GM12878 (cell line): ENCODE measurements around the gene ELAPOR2. TPM values are rescaled to one million over a fixed set of nuclear protein-coding genes. Genes with fewer than 3 reads are reported as not detected.

Experiments
- ATAC-seq: fragments of 200-7000 bp; cut with Tn5 transposase; 3 replicates; pipeline ENCODE4 v1.9.1; 2020; ENCODE audit warnings: mild to moderate bottlenecking, moderate library complexity
- BruUV-seq: library from RNA; stranded (reverse); fragments of 400-500 nt; replicated peaks from 2 replicates; lab custom pipeline; 2021; lab: Mats Ljungman, UMichigan
- CTCF ChIA-PET: fragments of 300-600 bp; sonication (Branson Sonifier 250); formaldehyde crosslinking; extraction: SDS; loops from one replicate; lab custom pipeline; 2021; ENCODE audit warnings: inconsistent platforms; lab: Yijun Ruan, JAX
- POLR2A ChIA-PET: fragments of 350-600 bp; formaldehyde crosslinking; extraction: SDS; loops from one replicate; lab custom pipeline; 2021; ENCODE audit warnings: inconsistent platforms; lab: Charles Lee
- RAD21 ChIA-PET: fragments of 300-600 bp; sonication (Branson Sonifier 250); formaldehyde crosslinking; loops from one replicate; lab custom pipeline; 2023; ENCODE audit warnings: antibody characterized with exemption; ENCODE audit not compliant: unreplicated experiment; lab: Charles Lee
- SMC1A ChIA-PET: fragments of 300-600 bp; sonication (Branson Sonifier 250); formaldehyde crosslinking; loops from one replicate; lab custom pipeline; 2023; ENCODE audit not compliant: unreplicated experiment, uncharacterized antibody; lab: Charles Lee
- DNase-seq: peaks from one replicate; pipeline ENCODE4 v3.0.0-alpha.2; 2011; ENCODE audit warnings: low read depth, low spot score
- FAIRE-seq: peaks from 3 replicates; lab custom pipeline; 2011; peaks lifted over from hg19 to GRCh38; lab: Jason Lieb, UNC
- H2AFZ ChIP-seq: 2 replicates; pipeline ENCODE4 v1.6.0; 2011; ENCODE audit warnings: low read depth, low read length, control low read depth; ENCODE audit not compliant: control insufficient read depth
- H3K27ac ChIP-seq: 2 replicates; pipeline ENCODE4 v1.5.1; 2011; ENCODE audit warnings: control low read depth; ENCODE audit not compliant: control insufficient read depth, insufficient read depth
- H3K27me3 ChIP-seq, 2 experiments: replicated peaks in 1 of 2; 2 replicates each; pipeline versions ENCODE4 v1.6.0 to v1.6.1; 2011; ENCODE audit warnings: low read length in 1 of 2; ENCODE audit not compliant: control insufficient read depth in 2 of 2, insufficient read depth in 2 of 2
- H3K36me3 ChIP-seq, 2 experiments: 2 replicates each; pipeline ENCODE4 v1.5.1; 2011; ENCODE audit warnings: low read length in 1 of 2; ENCODE audit not compliant: control insufficient read depth in 2 of 2, insufficient read depth in 2 of 2
- H3K4me1 ChIP-seq: 2 replicates; pipeline ENCODE4 v1.6.1; 2011; ENCODE audit warnings: mild to moderate bottlenecking, low read length, moderate library complexity, mixed read lengths; ENCODE audit not compliant: control insufficient read depth, insufficient read depth
- H3K4me2 ChIP-seq: 2 replicates; pipeline ENCODE4 v1.6.0; 2011; ENCODE audit warnings: control low read depth; ENCODE audit not compliant: control insufficient read depth, insufficient read depth
- H3K4me3 ChIP-seq: fragments of 200-600 bp; sonication (generic); 2 replicates; pipeline ENCODE4 v1.5.1; 2016
- H3K79me2 ChIP-seq: 2 replicates; pipeline ENCODE4 v1.6.0; 2011; ENCODE audit warnings: low read length; ENCODE audit not compliant: control insufficient read depth, insufficient read depth
- H3K9ac ChIP-seq: 2 replicates; pipeline ENCODE4 v1.8.0; 2011; ENCODE audit warnings: low read length, control low read depth, mixed read lengths; ENCODE audit not compliant: control insufficient read depth, insufficient read depth
- H3K9me3 ChIP-seq: replicated peaks from 3 replicates; pipeline ENCODE4 v1.5.1; 2011; ENCODE audit warnings: mild to moderate bottlenecking, low read length; ENCODE audit not compliant: control insufficient read depth, insufficient read depth
- H4K20me1 ChIP-seq: 2 replicates; pipeline ENCODE4 v1.6.0; 2011; ENCODE audit not compliant: control insufficient read depth, insufficient read depth
- CREB1 ChIP-seq: IDR thresholded peaks from 2 replicates; pipeline ENCODE4 v1.6.1; 2012; ENCODE audit warnings: low read depth, mild to moderate bottlenecking, inconsistent platforms
- E2F8 ChIP-seq: fragments of 450-650 bp; IDR thresholded peaks from 2 replicates; pipeline ENCODE4 v1.6.1; 2018; ENCODE audit warnings: mild to moderate bottlenecking, low read depth, moderate library complexity; ENCODE audit not compliant: partially characterized antibody
- EGR1 ChIP-seq, 2 experiments: IDR thresholded peaks; 1 replicate in 1 of 2; 2 replicates in 1 of 2; pipeline ENCODE4 v1.6.1; 2011 to 2012; ENCODE audit warnings: low read depth in 2 of 2, low read length in 2 of 2, borderline replicate concordance in 1 of 2, mild to moderate bottlenecking in 1 of 2, moderate library complexity in 1 of 2
- HDAC2 ChIP-seq: fragments of 200-600 bp; sonication (generic); IDR thresholded peaks from 2 replicates; pipeline ENCODE4 v1.6.1; 2017
- MYC ChIP-seq: IDR thresholded peaks from 2 replicates; pipeline ENCODE4 v1.6.1; 2011; ENCODE audit warnings: mild to moderate bottlenecking, low read length, moderate library complexity, inconsistent platforms; ENCODE audit not compliant: insufficient read depth, insufficient replicate concordance, insufficient read length, severe bottlenecking
- RELA ChIP-seq: fragments of 450-650 bp; IDR thresholded peaks from 2 replicates; pipeline ENCODE4 v1.8.0; 2014; ENCODE audit warnings: borderline replicate concordance; ENCODE audit not compliant: partially characterized antibody
- SUPT20H ChIP-seq: IDR thresholded peaks from 2 replicates; pipeline ENCODE4 v1.6.1; 2011; ENCODE audit warnings: low read depth, mild to moderate bottlenecking, low read length, moderate library complexity, borderline replicate concordance; ENCODE audit not compliant: control insufficient read depth
- TBL1XR1 ChIP-seq: IDR thresholded peaks from 2 replicates; pipeline ENCODE4 v1.6.1; 2012; ENCODE audit warnings: low read depth, low read length, improper control_type of control experiment
- TCF12 ChIP-seq: IDR thresholded peaks from 2 replicates; pipeline ENCODE4 v1.6.1; 2011; ENCODE audit warnings: low read depth, mild to moderate bottlenecking, low read length
- ZBED1 ChIP-seq: IDR thresholded peaks from 2 replicates; pipeline ENCODE4 v1.6.1; 2016; ENCODE audit warnings: borderline replicate concordance
- ZNF384 ChIP-seq: IDR thresholded peaks from 2 replicates; pipeline ENCODE4 v1.6.1; 2012; ENCODE audit warnings: low read depth, mild to moderate bottlenecking, low read length, improper control_type of control experiment, borderline replicate concordance
- ZNF622 ChIP-seq: fragments of 450-650 bp; IDR thresholded peaks from 2 replicates; pipeline ENCODE4 v1.6.1; 2017; ENCODE audit warnings: mild to moderate bottlenecking, inconsistent platforms
- ZZZ3 ChIP-seq: IDR thresholded peaks from 2 replicates; pipeline ENCODE4 v1.6.1; 2011; ENCODE audit warnings: low read depth; ENCODE audit not compliant: control insufficient read depth, insufficient read length
- WGBS: methylation state at CpG from one replicate; pipeline ENCODE4 v1.1.6; 2016; ENCODE audit warnings: low lambda C conversion rate; ENCODE audit not compliant: insufficient replicate concordance, insufficient coverage; ENCODE audit errors: missing lambda C conversion rate; 5-methylcytosine and 5-hydroxymethylcytosine counted together
- in situ Hi-C: fragments of 300-500 bp; cut with MboI; formaldehyde crosslinking; loops from 9 replicates; pipeline ENCODE4 v1.14.3; 2018; ENCODE audit warnings: mixed read lengths
- intact Hi-C: fragments of 100-400 bp; cut with micrococcal nuclease; formaldehyde crosslinking; loops from one replicate; pipeline ENCODE4 v1.14.2; 2022; ENCODE audit not compliant: unreplicated experiment
- polyA plus RNA-seq, 11 experiments: library from polyadenylated mRNA; depleted of rRNA in 4 of 11; unstranded in 6 of 11; stranded (reverse) in 5 of 11; fragments of >200 nt; fragmentation: Nextera tagmentation in 4 of 11; fragmentation: Illumina TruSeq in 1 of 11; extraction: Ambion mirVana in 4 of 11; extraction: Trizol in 1 of 11; gene quantifications; 1 replicate in 1 of 11; 2 replicates in 10 of 11; pipeline versions ENCODE4 v1.2.1 to v1.2.3, GENCODE V29; 2011 to 2016; ENCODE audit warnings: inconsistent platforms in 2 of 11, missing spikeins in 2 of 11, low read depth in 1 of 11
- total RNA-seq, 4 experiments: library from RNA; depleted of rRNA in 3 of 4; stranded (reverse); fragments of >200 nt in 3 of 4; fragmentation: Illumina TruSeq in 1 of 4; extraction: Trizol in 1 of 4; gene quantifications; 2 replicates each; pipeline versions ENCODE4 v1.2.1 to v1.2.3, GENCODE V29; 2013 to 2021
- TF ChIP-seq, protein P1 (sequence below): fragments of 150-350 bp; IDR thresholded peaks from 2 replicates; pipeline ENCODE4 v1.6.1; 2014; ENCODE audit warnings: mild to moderate bottlenecking, low read depth, low read length
- TF ChIP-seq, protein P2 (sequence below): IDR thresholded peaks from 2 replicates; pipeline ENCODE4 v1.6.1; 2012; ENCODE audit warnings: low read depth, low read length, improper control_type of control experiment

ELAPOR2 gene
- total and polyA plus RNA-seq, 10 of the 15 experiments (the other 5 are each of a cell fraction or from before 2014, with no cell fraction given), result 0.12 to 7.1 (median 3.8) TPM

DNA sequence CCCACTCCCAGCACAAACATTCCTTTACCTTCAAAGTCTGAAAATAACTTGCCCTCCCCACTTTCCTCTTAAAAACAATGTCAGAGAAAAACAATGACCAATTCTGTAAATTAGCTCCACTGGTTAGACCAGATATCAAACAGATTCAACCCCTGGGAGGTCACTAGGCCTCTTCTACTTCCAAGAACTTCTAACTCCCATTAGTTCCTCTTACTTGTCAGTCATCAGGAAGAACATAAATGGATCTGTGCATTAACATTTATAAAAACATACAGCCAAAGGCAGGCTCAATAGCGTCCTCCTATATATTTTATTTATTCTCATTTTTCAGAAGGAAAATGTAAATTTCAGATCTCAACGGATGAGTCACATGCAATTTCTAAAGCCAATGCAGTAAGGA is 2.2 kb downstream of the ELAPOR2 start (continued):
- no peak for TF ChIP-seq RELA
- TF ChIP-seq, protein P1, sequence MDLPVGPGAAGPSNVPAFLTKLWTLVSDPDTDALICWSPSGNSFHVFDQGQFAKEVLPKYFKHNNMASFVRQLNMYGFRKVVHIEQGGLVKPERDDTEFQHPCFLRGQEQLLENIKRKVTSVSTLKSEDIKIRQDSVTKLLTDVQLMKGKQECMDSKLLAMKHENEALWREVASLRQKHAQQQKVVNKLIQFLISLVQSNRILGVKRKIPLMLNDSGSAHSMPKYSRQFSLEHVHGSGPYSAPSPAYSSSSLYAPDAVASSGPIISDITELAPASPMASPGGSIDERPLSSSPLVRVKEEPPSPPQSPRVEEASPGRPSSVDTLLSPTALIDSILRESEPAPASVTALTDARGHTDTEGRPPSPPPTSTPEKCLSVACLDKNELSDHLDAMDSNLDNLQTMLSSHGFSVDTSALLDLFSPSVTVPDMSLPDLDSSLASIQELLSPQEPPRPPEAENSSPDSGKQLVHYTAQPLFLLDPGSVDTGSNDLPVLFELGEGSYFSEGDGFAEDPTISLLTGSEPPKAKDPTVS, result no peak
- TF ChIP-seq, all 136 proteins: peak for 0

DNA sequence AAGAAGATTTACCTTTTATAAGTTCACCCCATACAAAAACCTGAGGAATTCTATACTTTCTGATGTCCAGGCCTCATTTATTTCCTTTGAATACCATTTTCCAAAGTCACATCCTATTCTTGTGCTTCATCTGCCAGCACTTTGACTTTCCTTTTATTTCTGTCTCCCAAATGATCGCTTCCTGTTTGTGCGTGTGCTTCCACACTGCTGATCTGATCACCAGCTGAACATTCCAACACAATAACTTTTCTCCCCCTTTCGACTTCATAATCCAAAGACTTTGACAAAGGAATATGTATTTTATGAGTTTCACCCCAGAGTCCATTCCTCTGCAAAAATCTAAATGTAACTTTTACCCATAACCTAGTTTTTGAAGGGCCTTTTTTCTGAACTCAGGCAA is 3.1 kb downstream of the ELAPOR2 start:
- no peaks in the 10 kb centered on the region for H3K79me2 ChIP-seq
- no peaks in the 10 kb centered on the region for H3K4me1 ChIP-seq
- BruUV-seq, result no TSS peak
- intact Hi-C loops (no loop called here), in situ Hi-C loops (loop anchor here (5.0 kb wide), 1 partner anchor 91 kb away; no protein-coding TSS in a partner anchor)
- no peak for ATAC-seq
- no peak overlapping the region for H3K4me3 ChIP-seq
- no peak overlapping the region for H3K27ac ChIP-seq
- POLR2A ChIA-PET, result no interaction called here
- RAD21 ChIA-PET, result no interaction called here
- no peak for DNase-seq
- WGBS, result 81% methylated on average over 3 of the region's 3 CpGs
- no peak overlapping the region for H3K9ac ChIP-seq
- TF ChIP-seq ZNF384 (no peak), EGR1 (IDR thresholded peaks at IDR 0.05; ENCODE audit: borderline replicate concordance in 1 of 2, low read depth in 2 of 2, low read length in 2 of 2) (no peak), TBL1XR1 (no peak), E2F8 (no peak), ZNF622 (no peak), MYC (no peak), SUPT20H (no peak), ZBED1 (no peak), CREB1 (no peak), ZZZ3 (no peak), HDAC2 (no peak), TCF12 (no peak)
- TF ChIP-seq, protein P2, sequence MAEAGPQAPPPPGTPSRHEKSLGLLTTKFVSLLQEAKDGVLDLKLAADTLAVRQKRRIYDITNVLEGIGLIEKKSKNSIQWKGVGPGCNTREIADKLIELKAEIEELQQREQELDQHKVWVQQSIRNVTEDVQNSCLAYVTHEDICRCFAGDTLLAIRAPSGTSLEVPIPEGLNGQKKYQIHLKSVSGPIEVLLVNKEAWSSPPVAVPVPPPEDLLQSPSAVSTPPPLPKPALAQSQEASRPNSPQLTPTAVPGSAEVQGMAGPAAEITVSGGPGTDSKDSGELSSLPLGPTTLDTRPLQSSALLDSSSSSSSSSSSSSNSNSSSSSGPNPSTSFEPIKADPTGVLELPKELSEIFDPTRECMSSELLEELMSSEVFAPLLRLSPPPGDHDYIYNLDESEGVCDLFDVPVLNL, result no peak
- CTCF ChIA-PET, result interaction anchor here (1.8 kb wide), 1 partner anchor 93 kb away, joined by 6 read pairs; no protein-coding TSS in a partner anchor
- H3K4me2 ChIP-seq, result no peak overlapping the region
- no peaks in the 10 kb centered on the region for H3K9me3 ChIP-seq
- SMC1A ChIA-PET, result interaction anchor here (0.6 kb wide), 1 partner anchor 83 kb away, joined by 3 read pairs; no protein-coding TSS in a partner anchor
- H3K36me3 ChIP-seq, result no peaks in the 10 kb centered on the region
- FAIRE-seq, result no peak
- H3K27me3 ChIP-seq, result no peaks in the 10 kb centered on the region; a peak in 1 of 4 replicates
- H2AFZ ChIP-seq, result no peak overlapping the region
- H4K20me1 ChIP-seq, result no peaks in the 10 kb centered on the region
